Calu3 (cell line): ENCODE data around the gene LRP2BP. TPM values are rescaled to one million over a fixed set of nuclear protein-coding genes. Genes with fewer than 3 reads are reported as not detected.

Experiments
- BruUV-seq: library from RNA; stranded (reverse); fragments of 400-500 nt; replicated peaks from 2 replicates; lab custom pipeline; 2021; lab: Mats Ljungman, UMichigan
- CTCF ChIA-PET: fragments of 300-600 bp; sonication (Branson Sonifier 250); formaldehyde crosslinking; loops from one replicate; lab custom pipeline; 2022; ENCODE audit warnings: antibody characterized with exemption; lab: Charles Lee
- DNase-seq: peaks from one replicate; pipeline ENCODE4 v3.0.0; 2022
- H3K27ac Mint-ChIP-seq: one replicate; pipeline ENCODE4 v1.8.0; 2022; ENCODE audit warnings: mixed read lengths; ENCODE audit not compliant: unreplicated experiment
- H3K27me3 Mint-ChIP-seq: one replicate; pipeline ENCODE4 v1.8.0; 2022; ENCODE audit warnings: mixed read lengths; ENCODE audit not compliant: unreplicated experiment
- H3K36me3 Mint-ChIP-seq: one replicate; pipeline ENCODE4 v1.8.0; 2022; ENCODE audit warnings: mild to moderate bottlenecking, moderate library complexity, mixed read lengths; ENCODE audit not compliant: insufficient read depth, unreplicated experiment
- H3K4me1 Mint-ChIP-seq: one replicate; pipeline ENCODE4 v1.8.0; 2022; ENCODE audit warnings: mild to moderate bottlenecking, low read depth, mixed read lengths; ENCODE audit not compliant: unreplicated experiment
- H3K4me3 Mint-ChIP-seq: one replicate; pipeline ENCODE4 v1.8.0; 2022; ENCODE audit warnings: mild to moderate bottlenecking, low read depth, moderate library complexity, mixed read lengths; ENCODE audit not compliant: unreplicated experiment
- H3K9me3 Mint-ChIP-seq: one replicate; pipeline ENCODE4 v1.8.0; 2022; ENCODE audit warnings: low read depth, mixed read lengths; ENCODE audit not compliant: unreplicated experiment
- intact Hi-C: fragments of 100-400 bp; cut with micrococcal nuclease; formaldehyde crosslinking; loops from one replicate; pipeline ENCODE4 v1.10.0; 2022; ENCODE audit not compliant: unreplicated experiment
- total RNA-seq: library from RNA; stranded (reverse); gene quantifications from 2 replicates; pipeline ENCODE4 v1.2.3, GENCODE V29; 2022
- TF ChIP-seq, protein P1 (sequence below): fragments of 200-600 bp; IDR thresholded peaks from one replicate; pipeline ENCODE4 v1.8.0; 2022; ENCODE audit warnings: antibody characterized with exemption; ENCODE audit not compliant: unreplicated experiment

The LRP2BP gene
- total RNA-seq, 1 experiment from 2014 or later, result 0.47 TPM

DNA sequence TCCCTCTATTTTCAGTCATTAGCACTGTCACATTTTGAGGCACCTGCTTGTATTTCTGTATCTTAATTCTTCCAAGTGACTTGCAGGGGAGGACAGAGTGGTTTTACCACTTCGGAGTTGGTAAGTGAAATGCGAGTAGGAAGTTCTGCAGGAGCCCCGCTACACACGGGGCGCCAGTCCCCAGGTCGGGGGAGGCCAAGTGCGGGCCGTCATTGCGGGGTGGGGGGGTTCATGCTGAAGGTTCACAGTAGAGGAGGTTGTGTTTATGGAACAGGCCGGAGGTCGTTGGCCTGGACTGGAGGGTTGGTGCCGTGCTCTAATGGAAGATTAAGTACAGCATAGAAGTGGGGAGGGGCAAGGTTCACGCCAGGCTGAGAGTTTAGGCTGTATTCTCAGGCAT lies 44.0 kb downstream of the LRP2BP start:
- Mint-ChIP-seq H3K27ac (no peak overlapping the region), H3K36me3 (peaks cover 14% of the 10 kb centered on the region)
- TF ChIP-seq, protein P1, sequence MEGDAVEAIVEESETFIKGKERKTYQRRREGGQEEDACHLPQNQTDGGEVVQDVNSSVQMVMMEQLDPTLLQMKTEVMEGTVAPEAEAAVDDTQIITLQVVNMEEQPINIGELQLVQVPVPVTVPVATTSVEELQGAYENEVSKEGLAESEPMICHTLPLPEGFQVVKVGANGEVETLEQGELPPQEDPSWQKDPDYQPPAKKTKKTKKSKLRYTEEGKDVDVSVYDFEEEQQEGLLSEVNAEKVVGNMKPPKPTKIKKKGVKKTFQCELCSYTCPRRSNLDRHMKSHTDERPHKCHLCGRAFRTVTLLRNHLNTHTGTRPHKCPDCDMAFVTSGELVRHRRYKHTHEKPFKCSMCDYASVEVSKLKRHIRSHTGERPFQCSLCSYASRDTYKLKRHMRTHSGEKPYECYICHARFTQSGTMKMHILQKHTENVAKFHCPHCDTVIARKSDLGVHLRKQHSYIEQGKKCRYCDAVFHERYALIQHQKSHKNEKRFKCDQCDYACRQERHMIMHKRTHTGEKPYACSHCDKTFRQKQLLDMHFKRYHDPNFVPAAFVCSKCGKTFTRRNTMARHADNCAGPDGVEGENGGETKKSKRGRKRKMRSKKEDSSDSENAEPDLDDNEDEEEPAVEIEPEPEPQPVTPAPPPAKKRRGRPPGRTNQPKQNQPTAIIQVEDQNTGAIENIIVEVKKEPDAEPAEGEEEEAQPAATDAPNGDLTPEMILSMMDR, result no peak

DNA sequence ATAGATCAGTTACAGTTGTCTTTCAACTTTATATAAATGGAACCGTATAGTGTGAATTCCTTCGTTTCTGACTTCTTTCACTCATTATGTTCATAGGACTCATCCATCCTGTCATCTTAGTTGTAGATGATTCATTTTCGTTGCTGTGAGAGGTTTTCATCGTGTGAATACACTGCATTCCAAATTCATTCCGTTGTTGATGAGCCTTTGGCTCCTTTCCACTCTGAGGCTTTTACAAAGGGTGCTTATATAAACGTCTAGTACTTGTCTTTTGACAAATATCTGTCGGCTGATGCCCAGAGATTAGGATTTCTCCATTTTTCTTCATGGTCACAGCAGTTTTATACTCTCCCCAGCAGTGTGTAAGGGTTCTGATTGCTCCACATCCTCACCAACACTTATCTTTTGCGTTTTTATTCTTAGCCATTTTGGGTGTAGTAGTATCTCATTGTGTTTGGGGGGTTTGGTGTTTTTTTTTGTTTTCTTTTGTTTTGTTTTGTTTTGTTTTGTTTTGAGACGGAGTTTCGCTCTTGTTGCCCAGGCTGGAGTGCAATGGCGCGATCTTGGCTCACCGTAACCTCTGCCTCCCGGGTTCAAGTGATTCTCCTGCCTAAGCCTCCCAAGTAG lies 48.6 kb downstream of the LRP2BP start:
- BruUV-seq, result no TSS peak
- no peaks in the 10 kb centered on the region for H3K27me3 Mint-ChIP-seq
- TF ChIP-seq, protein P1, result no peak
- no peaks in the 10 kb centered on the region for H3K9me3 Mint-ChIP-seq
- H3K27ac Mint-ChIP-seq, result no peak overlapping the region
- no peak overlapping the region for H3K4me3 Mint-ChIP-seq
- CTCF ChIA-PET, result no interaction called here
- no peaks in the 10 kb centered on the region for H3K4me1 Mint-ChIP-seq
- intact Hi-C loops, result no loop called here
- peaks cover 9% of the 10 kb centered on the region for H3K36me3 Mint-ChIP-seq
- no peak for DNase-seq

More for the DNA sequence above, 44.0 kb downstream of the LRP2BP start:
- intact Hi-C loops, result no loop called here
- no peaks in the 10 kb centered on the region for H3K27me3 Mint-ChIP-seq
- H3K4me3 Mint-ChIP-seq, result no peak overlapping the region
- CTCF ChIA-PET, result no interaction called here
- H3K4me1 Mint-ChIP-seq, result no peaks in the 10 kb centered on the region
- BruUV-seq, result no TSS peak
- DNase-seq, result no peak
- H3K9me3 Mint-ChIP-seq, result no peaks in the 10 kb centered on the region

DNA sequence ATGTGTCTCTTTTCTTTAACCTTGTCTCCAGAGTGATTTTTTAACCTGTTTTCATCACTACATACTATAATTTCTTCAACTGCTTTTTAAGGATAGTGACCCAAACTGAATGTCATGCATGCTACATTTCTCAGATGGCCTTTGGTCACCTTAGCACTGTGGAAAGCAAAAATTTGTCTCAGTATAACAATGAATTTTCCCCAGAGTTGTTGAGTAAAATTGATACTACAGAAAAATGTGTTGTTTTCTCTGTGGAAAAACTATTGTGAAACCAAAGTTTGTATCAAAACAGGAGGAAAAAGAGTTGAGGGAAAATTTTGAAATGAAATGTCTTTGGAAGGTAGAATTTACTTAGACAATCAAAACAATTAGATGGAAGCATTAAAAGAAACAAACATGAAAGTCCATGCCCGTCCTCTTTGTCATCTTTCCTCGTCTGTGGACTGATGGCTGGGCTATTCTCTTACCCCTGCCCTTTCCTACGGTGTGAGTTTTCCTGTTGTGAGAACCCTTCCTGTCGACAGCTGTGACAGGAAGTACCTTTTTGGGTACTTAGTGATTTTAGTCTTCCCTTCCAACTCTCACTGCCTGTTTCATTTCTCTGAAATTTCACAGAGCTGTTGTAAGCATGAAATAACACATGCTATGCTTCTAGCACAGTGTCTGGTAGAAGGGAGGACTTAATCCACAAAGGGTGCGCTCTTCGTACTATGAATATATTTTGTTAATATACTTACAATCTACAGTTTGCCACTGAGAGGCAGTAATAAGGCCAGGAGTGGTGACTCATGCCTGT lies 50.8 kb downstream of the LRP2BP start:
- H3K4me3 Mint-ChIP-seq, result no peak overlapping the region
- H3K9me3 Mint-ChIP-seq, result no peaks in the 10 kb centered on the region
- no TSS peak for BruUV-seq
- no peaks in the 10 kb centered on the region for H3K4me1 Mint-ChIP-seq
- CTCF ChIA-PET, result no interaction called here
- intact Hi-C loops, result no loop called here
- H3K36me3 Mint-ChIP-seq, result peaks cover 5% of the 10 kb centered on the region
- no peak overlapping the region for H3K27ac Mint-ChIP-seq
- TF ChIP-seq, protein P1, result no peak
- DNase-seq, result no peak
- H3K27me3 Mint-ChIP-seq, result no peaks in the 10 kb centered on the region

- CTCF ChIA-PET, result no interaction called here
- BruUV-seq, result no TSS peak
- no peak for DNase-seq
- Mint-ChIP-seq H3K36me3 (peaks cover 5% of the 10 kb centered on the region), H3K27ac (no peak overlapping the region), H3K4me1 (no peaks in the 10 kb centered on the region), H3K27me3 (no peaks in the 10 kb centered on the region), H3K4me3 (no peak overlapping the region), H3K9me3 (no peaks in the 10 kb centered on the region)
- intact Hi-C loops, result no loop called here
- TF ChIP-seq, protein P1, result no peak
These were observed 51.8 kb downstream of the LRP2BP start for GRCh38 chr4:185343726-185344581.
